ENCODE measurements around the gene B4GALT6. TPM values are rescaled to one million over a fixed set of nuclear protein-coding genes. Genes with fewer than 3 reads are reported as not detected.
A peak's percentile ranks its signal among the peaks of the same experiment; 100 is the strongest.

B4GALT6 gene
- total and polyA plus RNA-seq, 2 of the 13 experiments (the other 11 are each of a cell fraction or from before 2014, with no cell fraction given) = 1.9 to 3.3 TPM

DNA sequence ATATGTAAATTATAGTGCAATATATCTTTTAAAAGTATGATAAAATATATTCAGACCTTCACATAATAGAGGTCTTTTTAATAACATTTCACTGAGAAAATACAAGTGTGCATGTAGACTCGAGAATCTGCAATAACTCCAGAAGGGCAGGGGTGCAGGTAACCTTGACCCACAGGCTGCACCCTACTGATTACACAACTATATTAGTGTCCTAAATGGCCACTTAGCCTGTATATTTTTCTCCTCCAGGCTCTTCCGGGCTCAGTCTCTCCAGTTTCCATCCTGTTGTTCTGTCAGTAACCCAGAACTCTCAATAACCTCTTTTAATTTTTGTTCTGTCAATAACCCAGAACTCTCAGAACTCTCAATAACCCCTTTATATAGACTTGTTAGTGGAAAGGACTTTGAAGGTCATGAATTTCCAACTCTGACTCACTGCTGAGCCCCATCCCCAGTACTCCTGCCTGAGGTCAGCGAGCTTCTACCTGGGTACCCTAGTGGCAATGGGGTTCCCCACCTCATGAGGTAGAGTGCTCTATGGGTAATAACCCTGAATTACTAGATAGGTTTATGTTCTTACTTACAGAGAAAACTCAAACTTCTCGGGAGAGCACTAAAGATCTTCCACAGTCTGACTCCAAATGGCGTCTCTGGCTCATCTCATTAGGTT is 101.1 kb downstream of the B4GALT6 start (continued):
- TF ChIP-seq, protein P1, sequence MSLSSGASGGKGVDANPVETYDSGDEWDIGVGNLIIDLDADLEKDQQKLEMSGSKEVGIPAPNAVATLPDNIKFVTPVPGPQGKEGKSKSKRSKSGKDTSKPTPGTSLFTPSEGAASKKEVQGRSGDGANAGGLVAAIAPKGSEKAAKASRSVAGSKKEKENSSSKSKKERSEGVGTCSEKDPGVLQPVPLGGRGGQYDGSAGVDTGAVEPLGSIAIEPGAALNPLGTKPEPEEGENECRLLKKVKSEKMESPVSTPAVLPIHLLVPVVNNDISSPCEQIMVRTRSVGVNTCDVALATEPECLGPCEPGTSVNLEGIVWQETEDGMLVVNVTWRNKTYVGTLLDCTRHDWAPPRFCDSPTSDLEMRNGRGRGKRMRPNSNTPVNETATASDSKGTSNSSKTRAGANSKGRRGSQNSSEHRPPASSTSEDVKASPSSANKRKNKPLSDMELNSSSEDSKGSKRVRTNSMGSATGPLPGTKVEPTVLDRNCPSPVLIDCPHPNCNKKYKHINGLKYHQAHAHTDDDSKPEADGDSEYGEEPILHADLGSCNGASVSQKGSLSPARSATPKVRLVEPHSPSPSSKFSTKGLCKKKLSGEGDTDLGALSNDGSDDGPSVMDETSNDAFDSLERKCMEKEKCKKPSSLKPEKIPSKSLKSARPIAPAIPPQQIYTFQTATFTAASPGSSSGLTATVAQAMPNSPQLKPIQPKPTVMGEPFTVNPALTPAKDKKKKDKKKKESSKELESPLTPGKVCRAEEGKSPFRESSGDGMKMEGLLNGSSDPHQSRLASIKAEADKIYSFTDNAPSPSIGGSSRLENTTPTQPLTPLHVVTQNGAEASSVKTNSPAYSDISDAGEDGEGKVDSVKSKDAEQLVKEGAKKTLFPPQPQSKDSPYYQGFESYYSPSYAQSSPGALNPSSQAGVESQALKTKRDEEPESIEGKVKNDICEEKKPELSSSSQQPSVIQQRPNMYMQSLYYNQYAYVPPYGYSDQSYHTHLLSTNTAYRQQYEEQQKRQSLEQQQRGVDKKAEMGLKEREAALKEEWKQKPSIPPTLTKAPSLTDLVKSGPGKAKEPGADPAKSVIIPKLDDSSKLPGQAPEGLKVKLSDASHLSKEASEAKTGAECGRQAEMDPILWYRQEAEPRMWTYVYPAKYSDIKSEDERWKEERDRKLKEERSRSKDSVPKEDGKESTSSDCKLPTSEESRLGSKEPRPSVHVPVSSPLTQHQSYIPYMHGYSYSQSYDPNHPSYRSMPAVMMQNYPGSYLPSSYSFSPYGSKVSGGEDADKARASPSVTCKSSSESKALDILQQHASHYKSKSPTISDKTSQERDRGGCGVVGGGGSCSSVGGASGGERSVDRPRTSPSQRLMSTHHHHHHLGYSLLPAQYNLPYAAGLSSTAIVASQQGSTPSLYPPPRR (CRISPR knock-in tag; IDR thresholded peaks at IDR 0.05; ENCODE audit: borderline replicate concordance) = peak; percentile 19; the same call in 1 of the 2 replicates
- TF ChIP-seq, protein P2, sequence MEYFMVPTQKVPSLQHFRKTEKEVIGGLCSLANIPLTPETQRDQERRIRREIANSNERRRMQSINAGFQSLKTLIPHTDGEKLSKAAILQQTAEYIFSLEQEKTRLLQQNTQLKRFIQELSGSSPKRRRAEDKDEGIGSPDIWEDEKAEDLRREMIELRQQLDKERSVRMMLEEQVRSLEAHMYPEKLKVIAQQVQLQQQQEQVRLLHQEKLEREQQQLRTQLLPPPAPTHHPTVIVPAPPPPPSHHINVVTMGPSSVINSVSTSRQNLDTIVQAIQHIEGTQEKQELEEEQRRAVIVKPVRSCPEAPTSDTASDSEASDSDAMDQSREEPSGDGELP (IDR thresholded peaks at IDR 0.05; ENCODE audit: borderline replicate concordance, low read depth) = no peak
- no peak for TF ChIP-seq MAZ (IDR thresholded peaks at IDR 0.05; ENCODE audit: borderline replicate concordance, low read depth, low read length)
- no peak for TF ChIP-seq MAZ (CRISPR knock-in tag; IDR thresholded peaks at IDR 0.05; ENCODE audit: low read depth)
- no peak for TF ChIP-seq ZNF468 (CRISPR knock-in tag; IDR thresholded peaks at IDR 0.05)
- 0 out of 2 replicates have a peak, but pooled peaks have one; percentile 24 for TF ChIP-seq MIXL1 (CRISPR knock-in tag; IDR thresholded peaks at IDR 0.05)
- no peak for TF ChIP-seq TOE1 (CRISPR knock-in tag; IDR thresholded peaks at IDR 0.05)
- TF ChIP-seq ZNF598 (CRISPR knock-in tag; IDR thresholded peaks at IDR 0.05; ENCODE audit: borderline replicate concordance) = no peak
- no peak for TF ChIP-seq MYC (CRISPR knock-in tag; IDR thresholded peaks at IDR 0.05; ENCODE audit: borderline replicate concordance)
- TF ChIP-seq FIP1L1 (IDR thresholded peaks at IDR 0.05; ENCODE audit: borderline replicate concordance, insufficient read depth, low read depth, low read length) = no peak
- TF ChIP-seq NR2C2 (CRISPR knock-in tag; IDR thresholded peaks at IDR 0.05; ENCODE audit: borderline replicate concordance) = peak; percentile 29; the same call in 1 of the 2 replicates
- TF ChIP-seq, protein P3, sequence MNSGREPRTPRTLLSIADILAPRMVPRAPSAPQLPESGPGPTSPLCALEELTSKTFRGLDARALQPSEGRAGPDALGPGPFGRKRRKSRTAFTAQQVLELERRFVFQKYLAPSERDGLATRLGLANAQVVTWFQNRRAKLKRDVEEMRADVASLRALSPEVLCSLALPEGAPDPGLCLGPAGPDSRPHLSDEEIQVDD (CRISPR knock-in tag; IDR thresholded peaks at IDR 0.05; ENCODE audit: borderline replicate concordance) = no peak
- no peak for TF ChIP-seq ZNF251 (CRISPR knock-in tag; IDR thresholded peaks at IDR 0.05)
- TF ChIP-seq ZNF501 (CRISPR knock-in tag; IDR thresholded peaks at IDR 0.05) = no peak
- TF ChIP-seq IRF2 (CRISPR knock-in tag; IDR thresholded peaks at IDR 0.05) = no peak
- TF ChIP-seq, protein P4, sequence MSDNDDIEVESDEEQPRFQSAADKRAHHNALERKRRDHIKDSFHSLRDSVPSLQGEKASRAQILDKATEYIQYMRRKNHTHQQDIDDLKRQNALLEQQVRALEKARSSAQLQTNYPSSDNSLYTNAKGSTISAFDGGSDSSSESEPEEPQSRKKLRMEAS (IDR thresholded peaks at IDR 0.05) = no peak
- no peak for TF ChIP-seq SRSF9 (IDR thresholded peaks at IDR 0.05; ENCODE audit: borderline replicate concordance, insufficient read depth, low read depth, low read length, poor library complexity, severe bottlenecking)
- TF ChIP-seq, protein P5, sequence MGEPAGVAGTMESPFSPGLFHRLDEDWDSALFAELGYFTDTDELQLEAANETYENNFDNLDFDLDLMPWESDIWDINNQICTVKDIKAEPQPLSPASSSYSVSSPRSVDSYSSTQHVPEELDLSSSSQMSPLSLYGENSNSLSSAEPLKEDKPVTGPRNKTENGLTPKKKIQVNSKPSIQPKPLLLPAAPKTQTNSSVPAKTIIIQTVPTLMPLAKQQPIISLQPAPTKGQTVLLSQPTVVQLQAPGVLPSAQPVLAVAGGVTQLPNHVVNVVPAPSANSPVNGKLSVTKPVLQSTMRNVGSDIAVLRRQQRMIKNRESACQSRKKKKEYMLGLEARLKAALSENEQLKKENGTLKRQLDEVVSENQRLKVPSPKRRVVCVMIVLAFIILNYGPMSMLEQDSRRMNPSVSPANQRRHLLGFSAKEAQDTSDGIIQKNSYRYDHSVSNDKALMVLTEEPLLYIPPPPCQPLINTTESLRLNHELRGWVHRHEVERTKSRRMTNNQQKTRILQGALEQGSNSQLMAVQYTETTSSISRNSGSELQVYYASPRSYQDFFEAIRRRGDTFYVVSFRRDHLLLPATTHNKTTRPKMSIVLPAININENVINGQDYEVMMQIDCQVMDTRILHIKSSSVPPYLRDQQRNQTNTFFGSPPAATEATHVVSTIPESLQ (CRISPR knock-in tag; conservative IDR thresholded peaks at IDR 0.05) = no peak
- TF ChIP-seq ZNF562 (CRISPR knock-in tag; IDR thresholded peaks at IDR 0.05; ENCODE audit: borderline replicate concordance) = no peak
- no peak for TF ChIP-seq FOXJ3 (CRISPR knock-in tag; IDR thresholded peaks at IDR 0.05; ENCODE audit: borderline replicate concordance)

Data from HepG2 (cell line).